Measurements from ENCODE around the gene OPTC.

The OPTC gene

GRCh38 chr1:203526572-203526971, 32.6 kb downstream of the OPTC start:
- Histone ChIP-seq H3K4me1 (peaks cover 19% of the 10 kb centered on the region), H3K4me3 (ENCODE audit: low read depth, low read length) (no peak overlapping the region), H3K27me3 (no peaks in the 10 kb centered on the region), H3K36me3 (no peaks in the 10 kb centered on the region), H3K9me3 (no peaks in the 10 kb centered on the region)
- DNase-seq, result no peak
- TF ChIP-seq CTCF (IDR thresholded peaks at IDR 0.05; ENCODE audit: low read depth, low read length), result no peak

- Histone ChIP-seq H3K4me1 (peaks cover 14% of the 10 kb centered on the region), H3K4me3 (ENCODE audit: low read depth, low read length) (no peak overlapping the region), H3K36me3 (no peaks in the 10 kb centered on the region), H3K9me3 (no peaks in the 10 kb centered on the region), H3K27me3 (no peaks in the 10 kb centered on the region)
- TF ChIP-seq CTCF (IDR thresholded peaks at IDR 0.05; ENCODE audit: low read depth, low read length), result no peak
- DNase-seq, result no peak
Measured at GRCh38 chr1:203527013-203527412, 33.1 kb downstream of the OPTC start.

- H3K27me3 ChIP-seq, result no peaks in the 10 kb centered on the region
- no peak for DNase-seq
- no peak overlapping the region for H3K4me3 ChIP-seq (ENCODE audit: low read depth, low read length)
- peak; percentile 31 for TF ChIP-seq CTCF (IDR thresholded peaks at IDR 0.05; ENCODE audit: low read depth, low read length)
- peaks cover 14% of the 10 kb centered on the region for H3K4me1 ChIP-seq
- no peaks in the 10 kb centered on the region for H3K36me3 ChIP-seq
- no peaks in the 10 kb centered on the region for H3K9me3 ChIP-seq
Measured at GRCh38 chr1:203528063-203528462, 34.1 kb downstream of the OPTC start.

GRCh38 chr1:203528976-203529835, 35.3 kb downstream of the OPTC start:
- H3K36me3 ChIP-seq, result no peaks in the 10 kb centered on the region
- TF ChIP-seq CTCF (IDR thresholded peaks at IDR 0.05; ENCODE audit: low read depth, low read length), result no peak

GRCh38 chr1:203531063-203531462, 37.1 kb downstream of the OPTC start:
- TF ChIP-seq CTCF (IDR thresholded peaks at IDR 0.05; ENCODE audit: low read depth, low read length), result no peak
- no peak for DNase-seq
- peaks cover 2% of the 10 kb centered on the region for H3K4me1 ChIP-seq
- no peaks in the 10 kb centered on the region for H3K27me3 ChIP-seq
- H3K4me3 ChIP-seq (ENCODE audit: low read depth, low read length), result no peak overlapping the region
- no peaks in the 10 kb centered on the region for H3K9me3 ChIP-seq
- no peaks in the 10 kb centered on the region for H3K36me3 ChIP-seq

More at GRCh38 chr1:203528976-203529835, 35.3 kb downstream of the OPTC start:
- Histone ChIP-seq H3K4me3 (ENCODE audit: low read depth, low read length) (no peak overlapping the region), H3K9me3 (no peaks in the 10 kb centered on the region), H3K4me1 (peaks cover 14% of the 10 kb centered on the region), H3K27me3 (no peaks in the 10 kb centered on the region)
- no peak for DNase-seq

GRCh38 chr1:203534012-203534411, 40.1 kb downstream of the OPTC start:
- Histone ChIP-seq H3K36me3 (no peaks in the 10 kb centered on the region), H3K4me3 (ENCODE audit: low read depth, low read length) (no peak overlapping the region), H3K9me3 (no peaks in the 10 kb centered on the region), H3K4me1 (no peaks in the 10 kb centered on the region), H3K27me3 (no peaks in the 10 kb centered on the region)
- DNase-seq, result no peak
- TF ChIP-seq CTCF (IDR thresholded peaks at IDR 0.05; ENCODE audit: low read depth, low read length), result no peak
